ENCODE data around the gene NFATC1.

NFATC1 gene

DNA sequence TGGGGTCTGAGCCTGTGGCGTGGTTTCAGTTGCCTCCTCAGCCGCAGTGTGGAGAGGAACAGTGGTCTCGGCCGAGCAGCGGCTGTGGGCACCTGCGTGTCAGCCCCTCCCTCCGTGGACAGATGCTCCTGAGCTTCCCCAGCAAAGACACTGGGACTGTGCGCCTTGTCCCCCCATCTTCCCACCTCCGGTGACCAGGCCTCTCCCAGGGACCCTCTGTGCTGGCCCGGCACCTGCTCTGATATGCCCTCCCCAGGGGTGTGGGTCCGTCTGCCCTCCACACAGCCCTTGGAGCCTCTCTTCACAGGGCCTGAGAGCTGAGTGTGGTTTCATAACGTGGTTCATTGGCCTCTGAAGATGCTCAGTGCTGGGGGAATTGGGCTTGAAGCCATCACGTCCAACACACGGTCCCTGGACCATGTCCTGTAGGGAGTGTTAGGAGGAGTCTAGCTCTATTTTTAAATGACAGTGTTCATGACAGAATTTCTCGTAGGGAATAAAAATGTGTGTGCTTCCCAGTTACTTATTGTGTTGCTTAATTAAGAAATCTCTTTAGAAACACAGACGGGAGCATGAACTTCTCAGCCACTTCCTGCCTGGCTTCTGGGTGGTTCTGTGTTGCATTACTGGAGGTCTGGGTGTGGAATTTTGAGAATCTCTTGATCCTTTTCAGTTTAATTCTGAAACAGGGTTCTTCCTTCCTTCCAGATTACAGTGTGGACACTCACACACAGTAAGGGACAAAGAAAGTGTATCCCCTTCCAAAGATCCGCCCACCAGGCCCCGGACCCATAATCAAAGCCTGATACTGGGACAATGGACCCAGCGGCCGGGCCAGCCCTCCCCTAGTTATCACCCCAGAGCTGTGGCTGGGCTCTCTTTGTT lies 110.7 kb downstream of the NFATC1 start:
- Histone ChIP-seq H3K9me3 (ENCODE audit: severe bottlenecking) (no peaks in the 10 kb centered on the region), H3K27ac (ENCODE audit: poor library complexity, severe bottlenecking) (no peak overlapping the region), H3K27me3 (ENCODE audit: insufficient read depth, poor library complexity, severe bottlenecking) (no peaks in the 10 kb centered on the region), H3K4me1 (ENCODE audit: insufficient read depth, poor library complexity, severe bottlenecking) (no peaks in the 10 kb centered on the region), H3K4me3 (ENCODE audit: severe bottlenecking) (no peak overlapping the region), H3K36me3 (ENCODE audit: low read depth) (no peaks in the 10 kb centered on the region)
- DNase-seq (ENCODE audit: low spot score) = peak; percentile 46
- TF ChIP-seq, protein P1, sequence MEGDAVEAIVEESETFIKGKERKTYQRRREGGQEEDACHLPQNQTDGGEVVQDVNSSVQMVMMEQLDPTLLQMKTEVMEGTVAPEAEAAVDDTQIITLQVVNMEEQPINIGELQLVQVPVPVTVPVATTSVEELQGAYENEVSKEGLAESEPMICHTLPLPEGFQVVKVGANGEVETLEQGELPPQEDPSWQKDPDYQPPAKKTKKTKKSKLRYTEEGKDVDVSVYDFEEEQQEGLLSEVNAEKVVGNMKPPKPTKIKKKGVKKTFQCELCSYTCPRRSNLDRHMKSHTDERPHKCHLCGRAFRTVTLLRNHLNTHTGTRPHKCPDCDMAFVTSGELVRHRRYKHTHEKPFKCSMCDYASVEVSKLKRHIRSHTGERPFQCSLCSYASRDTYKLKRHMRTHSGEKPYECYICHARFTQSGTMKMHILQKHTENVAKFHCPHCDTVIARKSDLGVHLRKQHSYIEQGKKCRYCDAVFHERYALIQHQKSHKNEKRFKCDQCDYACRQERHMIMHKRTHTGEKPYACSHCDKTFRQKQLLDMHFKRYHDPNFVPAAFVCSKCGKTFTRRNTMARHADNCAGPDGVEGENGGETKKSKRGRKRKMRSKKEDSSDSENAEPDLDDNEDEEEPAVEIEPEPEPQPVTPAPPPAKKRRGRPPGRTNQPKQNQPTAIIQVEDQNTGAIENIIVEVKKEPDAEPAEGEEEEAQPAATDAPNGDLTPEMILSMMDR (IDR thresholded peaks at IDR 0.05; ENCODE audit: poor library complexity, severe bottlenecking) = no peak
- no peak for ATAC-seq (ENCODE audit: low read depth)

GRCh38 chr18:79507076-79507545 lies 111.4 kb downstream of the NFATC1 start:
- Histone ChIP-seq H3K4me3 (ENCODE audit: severe bottlenecking) (no peak overlapping the region), H3K4me1 (ENCODE audit: insufficient read depth, poor library complexity, severe bottlenecking) (no peaks in the 10 kb centered on the region), H3K9me3 (ENCODE audit: severe bottlenecking) (no peaks in the 10 kb centered on the region), H3K27me3 (ENCODE audit: insufficient read depth, poor library complexity, severe bottlenecking) (no peaks in the 10 kb centered on the region), H3K36me3 (ENCODE audit: low read depth) (no peaks in the 10 kb centered on the region), H3K27ac (ENCODE audit: poor library complexity, severe bottlenecking) (no peak overlapping the region)
- ATAC-seq (ENCODE audit: low read depth) = peak; percentile 27; the same call in 1 of the 3 replicates
- DNase-seq (ENCODE audit: low spot score) = peak; percentile 42
- TF ChIP-seq, protein P1 (IDR thresholded peaks at IDR 0.05; ENCODE audit: poor library complexity, severe bottlenecking) = no peak

GRCh38 chr18:79507546-79508480 lies 112.1 kb downstream of the NFATC1 start:
- Histone ChIP-seq H3K27me3 (ENCODE audit: insufficient read depth, poor library complexity, severe bottlenecking) (no peaks in the 10 kb centered on the region), H3K27ac (ENCODE audit: poor library complexity, severe bottlenecking) (no peak overlapping the region), H3K36me3 (ENCODE audit: low read depth) (no peaks in the 10 kb centered on the region), H3K4me3 (ENCODE audit: severe bottlenecking) (no peak overlapping the region), H3K4me1 (ENCODE audit: insufficient read depth, poor library complexity, severe bottlenecking) (no peaks in the 10 kb centered on the region), H3K9me3 (ENCODE audit: severe bottlenecking) (no peaks in the 10 kb centered on the region)
- ATAC-seq (ENCODE audit: low read depth) = peak; percentile 47
- peak; percentile 32 for DNase-seq (ENCODE audit: low spot score)
- TF ChIP-seq, protein P1 (IDR thresholded peaks at IDR 0.05; ENCODE audit: poor library complexity, severe bottlenecking) = no peak

- H3K4me1 ChIP-seq (ENCODE audit: insufficient read depth, poor library complexity, severe bottlenecking) = no peaks in the 10 kb centered on the region
- H3K27me3 ChIP-seq (ENCODE audit: insufficient read depth, poor library complexity, severe bottlenecking) = no peaks in the 10 kb centered on the region
- TF ChIP-seq, protein P1 (IDR thresholded peaks at IDR 0.05; ENCODE audit: poor library complexity, severe bottlenecking) = no peak
- no peak overlapping the region for H3K4me3 ChIP-seq (ENCODE audit: severe bottlenecking)
- ATAC-seq (ENCODE audit: low read depth) (no peak), DNase-seq (ENCODE audit: low spot score) (peak; percentile 41)
- H3K36me3 ChIP-seq (ENCODE audit: low read depth) = no peaks in the 10 kb centered on the region
- H3K9me3 ChIP-seq (ENCODE audit: severe bottlenecking) = no peaks in the 10 kb centered on the region
- no peak overlapping the region for H3K27ac ChIP-seq (ENCODE audit: poor library complexity, severe bottlenecking)
Observed at GRCh38 chr18:79508565-79509535, 113.1 kb downstream of the NFATC1 start.
